LNCaP clone FGC (cell line): ENCODE data around the gene MDP1.
A peak's percentile ranks its signal among the peaks of the same experiment; 100 is the strongest.

Experiments
- DNase-seq: peaks from one replicate; pipeline ENCODE4 v3.0.0-alpha.2; 2011; ENCODE audit warnings: low read depth
- H3K4me3 ChIP-seq: 2 replicates; pipeline ENCODE4 v1.5.1; 2011; ENCODE audit warnings: mild to moderate bottlenecking, low read depth, low read length, control low read depth
- CTCF ChIP-seq: IDR thresholded peaks from 2 replicates; pipeline ENCODE4 v1.5.1; 2012; ENCODE audit warnings: mild to moderate bottlenecking; ENCODE audit not compliant: control insufficient read depth, insufficient read depth; ENCODE audit errors: extremely low read depth

The MDP1 gene

DNA sequence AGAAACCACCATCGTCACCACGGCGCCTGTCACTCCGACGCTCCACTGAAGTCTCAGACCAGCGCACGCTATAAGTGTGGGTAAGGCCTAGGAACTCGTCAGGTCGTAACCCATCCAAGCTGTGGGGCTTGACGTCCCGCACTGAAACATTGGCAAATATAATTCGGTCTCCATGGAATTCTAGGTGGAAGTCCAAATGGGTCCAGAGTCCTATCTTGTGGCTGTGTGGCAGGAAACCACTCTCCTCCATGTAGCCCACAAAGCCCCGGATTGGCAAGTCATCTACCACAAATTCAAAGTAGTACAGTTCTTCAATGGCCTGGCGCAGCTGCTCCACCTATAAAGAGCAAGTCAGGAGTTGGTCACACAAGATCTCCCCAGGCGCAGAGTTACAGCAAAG lies 22.9 kb downstream of the MDP1 start:
- no peak overlapping the region for H3K4me3 ChIP-seq
- no peak for DNase-seq
- no peak for TF ChIP-seq CTCF

GRCh38 chr14:24190416-24190815 lies 25.4 kb downstream of the MDP1 start:
- no peak overlapping the region for H3K4me3 ChIP-seq
- TF ChIP-seq CTCF: no peak
- DNase-seq: no peak

DNA sequence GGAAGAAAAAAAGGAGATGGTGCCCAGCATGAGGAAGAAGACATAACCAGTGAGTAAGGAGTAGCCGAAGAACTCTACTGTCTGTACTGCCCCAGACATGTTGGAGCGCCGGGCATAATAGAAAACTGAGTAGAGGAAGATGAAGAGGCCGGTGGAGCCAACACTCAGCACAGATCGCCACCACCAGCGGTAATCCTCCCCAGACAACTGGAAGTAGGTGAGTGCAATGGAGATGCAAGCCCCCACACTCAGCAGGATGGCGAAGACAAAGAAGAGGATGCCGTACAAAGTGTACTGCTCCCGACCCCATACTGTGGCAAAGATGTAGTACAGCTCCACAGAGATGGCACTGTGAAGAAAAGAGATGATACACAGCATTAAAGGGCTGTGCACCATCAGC lies 26.4 kb downstream of the MDP1 start:
- DNase-seq: no peak
- peak overlapping the region; percentile 97 for H3K4me3 ChIP-seq
- no peak for TF ChIP-seq CTCF

DNA sequence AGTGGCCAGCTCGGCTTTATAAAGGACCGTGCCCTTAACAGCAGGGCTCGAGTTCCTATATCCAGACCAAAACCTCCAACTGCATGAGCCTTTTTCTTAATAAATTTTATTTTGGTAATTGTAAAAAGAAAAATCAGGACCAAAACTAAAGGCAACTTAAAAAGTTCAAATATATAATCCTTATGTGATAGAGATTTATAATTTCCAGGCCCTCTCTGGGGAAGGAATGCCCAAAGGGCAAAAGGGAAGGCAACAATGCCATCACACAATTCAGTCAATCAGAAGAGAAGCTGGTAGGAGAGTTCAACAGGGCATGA lies 26.8 kb downstream of the MDP1 start:
- H3K4me3 ChIP-seq: peak overlapping the region; percentile 97
- no peak for TF ChIP-seq CTCF

GRCh38 chr14:24188251-24189058 lies 27.4 kb downstream of the MDP1 start, which contains the start of gene IPO4:
IPO4 (minus strand) TSS chr14:24188816; CDS start chr14:24188787, 29 bp downstream.
- no peak for TF ChIP-seq CTCF
- DNase-seq: peak; percentile 97
- peak within 1 kb of the TSS; percentile 97 for H3K4me3 ChIP-seq

More for the DNA sequence above, 26.8 kb downstream of the MDP1 start:
- no peak for DNase-seq

GRCh38 chr14:24187539-24187915 lies 28.3 kb downstream of the MDP1 start:
- peak overlapping the region; percentile 97 for H3K4me3 ChIP-seq
- DNase-seq: no peak
- no peak for TF ChIP-seq CTCF
